ENCODE data around the gene CCP110.

CCP110 gene

GRCh38 chr16:19589106-19589505, 65.4 kb downstream of the CCP110 start:
- DNase-seq (ENCODE audit: insufficient read length) = no peak
- FAIRE-seq = no peak
- no peak for TF ChIP-seq POLR2AphosphoS5 (IDR thresholded peaks at IDR 0.05; ENCODE audit: low read depth, low read length)

GRCh38 chr16:19589771-19590302, 66.1 kb downstream of the CCP110 start:
- TF ChIP-seq TAF1 (IDR thresholded peaks at IDR 0.05; ENCODE audit: borderline replicate concordance, low read depth, low read length) = no peak
- TF ChIP-seq POLR2AphosphoS5 (IDR thresholded peaks at IDR 0.05; ENCODE audit: low read depth, low read length) = no peak
- TF ChIP-seq POLR2A (IDR thresholded peaks at IDR 0.05; ENCODE audit: low read depth, low read length) = no peak
- FAIRE-seq (no peak), DNase-seq (ENCODE audit: insufficient read length) (no peak)

DNA sequence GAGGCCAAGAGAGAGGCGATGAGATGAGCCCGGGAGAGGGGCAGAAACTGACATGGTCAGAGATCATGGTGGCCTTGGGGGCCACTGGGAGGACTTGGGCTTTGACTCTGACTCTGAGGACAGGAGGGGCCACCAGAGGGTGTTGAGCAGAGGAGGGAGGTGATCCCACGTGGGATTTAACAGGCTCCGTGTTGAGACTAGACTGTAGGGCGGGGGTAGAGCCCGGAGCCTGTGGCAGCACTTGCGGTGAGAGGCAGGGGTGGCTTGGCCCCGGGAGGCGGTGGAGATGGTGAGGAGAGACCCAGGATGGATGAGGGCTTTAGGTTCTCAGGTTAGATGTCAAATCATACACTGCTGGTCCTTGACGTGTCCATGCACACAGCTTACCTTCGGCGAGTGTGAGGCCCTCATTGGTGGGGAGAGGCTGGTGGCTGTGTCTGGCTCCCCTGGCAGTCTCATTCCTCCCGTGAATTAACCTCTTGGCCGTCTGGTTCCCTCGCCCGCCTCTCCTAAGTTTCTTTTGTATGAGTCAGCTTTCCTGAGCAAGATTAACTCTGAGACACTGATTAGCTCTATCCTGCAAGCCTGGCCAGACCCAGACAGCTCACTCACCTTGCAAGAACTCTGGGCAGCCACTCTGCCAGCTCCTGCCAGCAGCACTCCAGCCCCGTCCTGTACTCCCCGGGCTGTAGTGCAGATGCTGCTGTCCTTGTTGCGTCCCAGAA, 71.5 kb downstream of the CCP110 start:
- FAIRE-seq (no peak), DNase-seq (ENCODE audit: insufficient read length) (no peak)
- no peak for TF ChIP-seq POLR2A (IDR thresholded peaks at IDR 0.05; ENCODE audit: low read depth, low read length)
- no peak for TF ChIP-seq POLR2AphosphoS5 (IDR thresholded peaks at IDR 0.05; ENCODE audit: low read depth, low read length)
- TF ChIP-seq TAF1 (IDR thresholded peaks at IDR 0.05; ENCODE audit: borderline replicate concordance, low read depth, low read length) = no peak

- no peak for DNase-seq (ENCODE audit: insufficient read length)
- TF ChIP-seq TAF1 (IDR thresholded peaks at IDR 0.05; ENCODE audit: borderline replicate concordance, low read depth, low read length) (no peak), POLR2A (IDR thresholded peaks at IDR 0.05; ENCODE audit: low read depth, low read length) (no peak), POLR2AphosphoS5 (IDR thresholded peaks at IDR 0.05; ENCODE audit: low read depth, low read length) (no peak)
- FAIRE-seq = no peak
These were observed 75.2 kb downstream of the CCP110 start for GRCh38 chr16:19598805-19599510.

DNA sequence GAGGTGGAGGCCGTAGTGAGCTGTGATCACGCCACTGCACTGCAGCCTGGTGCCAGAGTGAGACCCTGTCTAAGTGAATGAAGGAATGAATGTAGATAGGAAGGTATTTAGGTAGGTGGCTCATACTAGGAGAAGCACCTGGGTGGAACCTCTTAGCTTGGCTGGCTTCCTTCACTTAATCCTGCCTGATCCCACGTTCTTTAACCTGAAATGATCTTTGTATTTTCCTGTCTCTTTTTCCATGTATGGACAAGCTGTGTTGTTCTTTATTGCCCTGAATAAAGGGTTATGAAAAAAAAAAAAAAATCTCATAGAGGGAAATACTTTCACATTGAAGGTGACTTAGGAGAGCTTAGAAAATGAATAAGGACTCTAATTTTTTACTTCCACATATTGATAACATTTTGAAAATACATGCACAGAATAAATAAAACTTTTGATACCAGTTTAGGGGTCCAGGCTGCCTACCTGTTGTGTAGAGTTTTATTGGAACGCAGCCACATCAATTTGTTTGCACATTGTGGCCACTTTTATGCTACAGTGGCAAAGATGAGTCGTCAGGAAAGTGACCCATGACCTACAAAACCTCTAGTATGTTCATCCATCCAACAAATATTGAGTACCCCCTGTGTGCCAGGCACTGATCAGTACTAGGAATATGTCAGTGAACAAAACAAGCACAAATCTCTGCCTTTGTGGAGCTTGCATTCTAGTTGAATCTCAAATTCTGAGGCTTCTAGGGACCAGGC, 76.4 kb downstream of the CCP110 start:
- DNase-seq (ENCODE audit: insufficient read length) (no peak), FAIRE-seq (no peak)
- TF ChIP-seq POLR2A (IDR thresholded peaks at IDR 0.05; ENCODE audit: low read depth, low read length) (no peak), TAF1 (IDR thresholded peaks at IDR 0.05; ENCODE audit: borderline replicate concordance, low read depth, low read length) (no peak), POLR2AphosphoS5 (IDR thresholded peaks at IDR 0.05; ENCODE audit: low read depth, low read length) (no peak)

- DNase-seq (ENCODE audit: insufficient read length) (no peak), FAIRE-seq (no peak)
- TF ChIP-seq POLR2AphosphoS5 (IDR thresholded peaks at IDR 0.05; ENCODE audit: low read depth, low read length) (no peak), TAF1 (IDR thresholded peaks at IDR 0.05; ENCODE audit: borderline replicate concordance, low read depth, low read length) (no peak), POLR2A (IDR thresholded peaks at IDR 0.05; ENCODE audit: low read depth, low read length) (no peak)
These were observed 77.6 kb downstream of the CCP110 start for GRCh38 chr16:19601083-19601976.
